ENCODE data around the gene TNFAIP8. TPM values are rescaled to one million over a fixed set of nuclear protein-coding genes. Genes with fewer than 3 reads are reported as not detected.
A peak's percentile ranks its signal among the peaks of the same experiment; 100 is the strongest.

TNFAIP8 gene
- total and polyA plus RNA-seq, 10 of the 15 experiments (the other 5 are each of a cell fraction or from before 2014, with no cell fraction given), result 124 to 324 (median 177) TPM

DNA sequence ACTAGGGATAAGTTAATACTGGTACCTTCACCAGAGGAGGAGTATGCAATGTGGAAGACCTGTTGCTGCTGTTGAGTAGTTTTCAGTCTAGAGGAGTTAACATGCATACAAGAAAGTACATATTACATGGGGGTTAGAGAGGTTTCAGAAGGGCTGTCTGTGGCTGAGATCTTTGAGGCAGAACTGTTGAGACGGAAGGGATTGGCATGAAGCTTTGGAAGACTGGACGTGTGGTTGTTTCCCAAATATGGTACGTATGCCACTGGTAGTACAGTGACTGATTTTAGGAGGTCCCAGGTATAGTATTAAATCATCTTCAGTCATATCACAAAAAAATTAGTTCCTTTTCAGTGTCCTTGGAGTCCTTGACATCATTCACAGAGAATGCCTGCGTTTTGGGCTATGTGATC lies 17.6 kb downstream of the TNFAIP8 start (continued):
- TF ChIP-seq JUND (IDR thresholded peaks at IDR 0.05; ENCODE audit: low read depth, low read length) (no peak), JUNB (IDR thresholded peaks at IDR 0.05) (peak; percentile 88), DPF2 (IDR thresholded peaks at IDR 0.05) (0 out of 2 replicates have a peak, but pooled peaks have one; percentile 18)

DNA sequence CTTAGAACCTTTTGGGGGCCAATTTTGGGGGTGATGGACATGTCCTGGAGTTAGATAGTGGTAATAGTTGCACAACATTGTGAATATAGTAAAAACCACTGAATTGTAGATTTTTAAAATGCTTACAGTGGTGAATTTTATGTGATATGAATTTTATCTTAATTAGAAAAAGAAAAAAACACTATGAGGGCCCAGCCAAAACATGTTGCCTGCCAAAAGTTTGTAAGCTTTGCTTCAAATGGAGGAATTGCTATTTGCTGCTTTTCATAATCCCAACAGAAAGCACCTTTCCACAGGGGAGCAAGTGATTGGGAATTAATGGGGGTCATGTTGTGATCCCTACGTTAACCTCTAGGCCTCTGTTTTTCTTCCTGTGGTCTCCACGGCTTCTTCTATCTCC lies 19.1 kb downstream of the TNFAIP8 start:
- RAD21 ChIA-PET (ENCODE audit: unreplicated experiment), result no interaction called here
- Histone ChIP-seq H4K20me1 (ENCODE audit: control insufficient read depth, insufficient read depth) (peaks cover 9% of the 10 kb centered on the region; the same call in 1 of the 2 replicates), H3K27me3 (replicated peaks in 1 of 2; ENCODE audit: control insufficient read depth in 2 of 2, insufficient read depth in 2 of 2, low read length in 1 of 2) (no peaks in the 10 kb centered on the region), H3K36me3 (ENCODE audit: control insufficient read depth in 2 of 2, insufficient read depth in 2 of 2, low read length in 1 of 2) (peaks cover 6 to 23% of the 10 kb centered on the region in 2 experiments), H3K27ac (ENCODE audit: control insufficient read depth, insufficient read depth) (no peak overlapping the region), H3K4me3 (no peak overlapping the region), H2AFZ (ENCODE audit: control insufficient read depth, low read depth, low read length) (no peak overlapping the region), H3K4me1 (ENCODE audit: control insufficient read depth, insufficient read depth, low read length) (peaks cover 9% of the 10 kb centered on the region), H3K4me2 (ENCODE audit: control insufficient read depth, insufficient read depth) (no peak overlapping the region), H3K9ac (ENCODE audit: control insufficient read depth, insufficient read depth, low read length) (no peak overlapping the region), H3K79me2 (ENCODE audit: control insufficient read depth, insufficient read depth, low read length) (peaks cover 99% of the 10 kb centered on the region), H3K9me3 (replicated peaks; ENCODE audit: control insufficient read depth, insufficient read depth, low read length) (no peaks in the 10 kb centered on the region)
- BruUV-seq (replicated peaks), result no TSS peak
- intact Hi-C loops (cut with micrococcal nuclease; ENCODE audit: unreplicated experiment) (no loop called here), in situ Hi-C loops (cut with MboI) (no loop called here)
- CTCF ChIA-PET, result interaction anchor here (1.2 to 3.0 kb wide), 4 partner anchors 11 to 37 kb away, joined by 3 to 14 read pairs (median 6); no protein-coding TSS in a partner anchor
- TF ChIP-seq RAD21 (IDR thresholded peaks at IDR 0.05; ENCODE audit: insufficient read depth, low read depth, low read length) (no peak), EED (IDR thresholded peaks at IDR 0.05; ENCODE audit: low read depth) (no peak), POLR2AphosphoS2 (IDR thresholded peaks at IDR 0.05; ENCODE audit: low read depth, low read length) (0 out of 2 replicates have a peak, but pooled peaks have one; percentile 4), TARDBP (IDR thresholded peaks at IDR 0.05; ENCODE audit: borderline replicate concordance) (no peak)
- no peak for DNase-seq (ENCODE audit: low read depth, low spot score)
- SMC1A ChIA-PET (ENCODE audit: uncharacterized antibody, unreplicated experiment), result interaction anchor here (0.8 to 26.3 kb wide), 6 partner anchors 8 to 295 kb away, joined by 3 to 1117 read pairs (median 14); partner anchors contain the start of gene TNFAIP8
- POLR2A ChIA-PET, result interaction anchor here (3.1 kb wide), 1 partner anchor 8 kb away, joined by 19 read pairs; no protein-coding TSS in a partner anchor
- 25% methylated on average over 2 of the region's 2 CpGs for WGBS (ENCODE audit: insufficient coverage, insufficient replicate concordance, low lambda C conversion rate, missing lambda C conversion rate)
- no peak for FAIRE-seq
- ATAC-seq, result no peak

Measured in GM12878 (cell line).